Stimulated activated CD8-positive, alpha-beta memory T cell treated with anti-CD3 and anti-CD28 coated beads, Interleukin-15, amount 100 ng/mL, for 1 hour (primary cell): ENCODE measurements around the gene RCL1.

Source experiments
- DNase-seq: peaks from one replicate; pipeline ENCODE4 v3.0.0-alpha.2; 2020; ENCODE audit warnings: low read depth

RCL1 gene

DNA sequence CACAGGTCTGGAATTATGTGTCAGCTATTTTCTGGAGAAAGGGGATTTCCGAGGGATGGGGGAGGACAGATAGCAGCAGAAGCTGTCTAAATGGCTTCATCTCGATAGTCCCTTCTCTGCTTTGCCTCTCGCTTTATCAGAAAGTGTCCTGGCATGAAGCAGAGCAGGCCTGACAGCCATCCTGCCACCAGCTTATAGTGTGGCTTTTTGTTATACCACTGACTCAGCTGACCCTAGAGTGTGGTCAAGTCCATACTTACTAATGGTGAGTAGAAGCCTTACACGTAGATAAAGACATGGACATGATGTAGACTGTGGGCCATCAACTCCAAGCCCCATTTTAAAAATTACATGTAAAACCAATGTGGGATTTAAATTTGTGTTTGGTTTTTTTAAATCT, 50.0 kb downstream of the RCL1 start:
- DNase-seq = no peak

DNA sequence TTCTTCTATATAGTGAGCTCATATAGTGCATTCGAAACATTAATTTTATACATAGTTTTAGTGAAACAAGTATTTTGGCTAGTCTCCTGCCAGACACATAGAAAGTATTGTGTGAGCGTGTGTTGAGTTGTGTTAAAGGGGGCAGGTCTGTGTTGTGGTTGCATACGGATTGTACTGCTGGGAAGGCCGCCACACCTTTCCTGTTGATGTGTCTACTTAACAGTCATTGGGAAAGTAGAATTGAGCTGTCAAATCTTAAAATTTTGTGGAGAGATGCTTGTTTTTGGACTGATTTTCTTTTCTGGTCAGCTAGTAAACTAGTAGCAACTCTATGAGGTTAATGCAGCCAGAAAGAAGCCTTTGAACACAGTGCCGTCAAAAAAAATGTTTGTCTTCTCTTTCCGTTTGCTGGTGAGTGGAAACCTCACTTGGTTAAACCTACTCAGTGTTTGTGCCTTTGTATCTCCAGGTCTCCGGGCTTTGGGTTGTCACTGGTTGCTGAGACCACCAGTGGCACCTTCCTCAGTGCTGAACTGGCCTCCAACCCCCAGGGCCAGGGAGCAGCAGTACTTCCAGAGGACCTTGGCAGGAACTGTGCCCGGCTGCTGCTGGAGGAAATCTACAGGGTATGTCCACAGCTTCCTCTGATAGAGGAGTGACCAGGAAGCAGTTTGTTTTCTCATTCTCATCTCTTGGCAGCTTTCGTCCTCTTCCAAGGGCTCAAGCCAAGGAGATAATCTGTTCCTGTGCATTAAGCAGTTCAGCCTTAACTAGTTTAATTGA, 51.5 kb downstream of the RCL1 start:
- DNase-seq = no peak

DNA sequence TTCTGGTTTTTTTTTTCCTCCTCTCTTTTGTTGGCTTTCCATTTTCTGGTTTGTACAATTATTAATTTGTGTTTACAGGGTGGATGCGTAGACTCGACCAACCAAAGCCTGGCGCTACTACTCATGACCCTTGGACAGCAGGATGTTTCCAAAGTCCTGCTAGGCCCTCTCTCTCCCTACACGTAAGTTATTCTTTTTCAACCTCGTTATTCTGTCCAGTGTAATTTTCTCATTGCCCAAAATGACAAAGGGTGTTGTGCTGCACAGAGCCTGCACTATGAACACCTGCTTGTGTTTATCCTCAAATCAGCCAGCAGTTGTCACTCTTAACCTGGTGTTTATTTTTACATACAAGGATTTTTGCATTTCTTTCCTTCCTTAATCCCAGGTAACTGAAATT, 56.6 kb downstream of the RCL1 start:
- no peak for DNase-seq

DNA sequence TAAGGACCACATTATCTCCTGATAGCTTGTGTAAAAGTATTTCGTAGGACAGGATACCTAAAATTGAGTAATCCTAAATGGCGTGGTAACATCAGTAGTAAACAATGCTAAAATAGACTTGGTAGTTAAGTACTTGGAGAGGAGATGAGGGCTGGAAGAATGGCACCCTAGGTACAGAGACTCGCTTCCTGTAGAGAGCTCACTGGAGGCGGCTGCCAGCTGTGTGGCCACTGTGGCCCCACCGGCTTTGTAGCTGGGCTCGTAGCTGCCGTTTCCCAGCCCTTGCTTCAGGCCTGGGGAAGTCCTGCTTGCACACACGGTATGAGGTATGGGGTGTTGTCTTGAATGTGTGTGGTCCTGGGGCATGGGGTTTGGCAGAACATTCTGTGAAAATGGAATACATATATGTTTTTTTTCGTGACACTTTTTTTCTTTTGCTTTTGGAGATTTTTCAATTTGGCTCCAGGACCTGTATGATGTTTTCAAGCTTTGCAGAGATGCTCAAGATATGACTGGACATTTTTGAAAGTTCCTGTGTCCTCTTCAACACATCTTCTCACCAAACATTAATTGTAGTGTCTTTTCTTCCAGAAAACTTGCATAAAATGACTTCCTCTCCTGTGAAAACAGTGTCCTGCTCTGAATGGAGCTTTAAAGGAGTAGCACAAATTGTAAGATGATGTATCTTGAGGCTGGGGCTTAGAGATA, 58.0 kb downstream of the RCL1 start:
- DNase-seq = no peak

DNA sequence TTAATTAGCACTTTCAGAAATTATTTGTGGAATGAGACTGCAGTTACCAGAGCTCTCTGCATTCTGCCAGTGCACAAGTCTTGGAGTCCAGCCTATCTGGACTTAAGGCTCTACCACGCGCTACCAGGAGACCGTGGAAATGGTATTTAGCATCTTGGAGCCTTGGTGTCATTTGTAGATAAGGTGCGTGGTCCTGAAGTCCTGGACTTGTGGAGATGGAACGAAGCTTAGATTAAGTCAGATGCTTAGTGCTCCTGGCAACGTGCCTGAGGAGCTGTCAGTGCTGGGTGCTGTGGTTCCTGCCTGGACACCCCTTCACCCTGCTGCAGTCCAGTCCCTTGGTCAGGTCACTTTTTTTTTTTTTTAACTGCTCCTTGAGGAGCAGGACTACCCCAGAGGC, 59.7 kb downstream of the RCL1 start:
- DNase-seq = no peak

DNA sequence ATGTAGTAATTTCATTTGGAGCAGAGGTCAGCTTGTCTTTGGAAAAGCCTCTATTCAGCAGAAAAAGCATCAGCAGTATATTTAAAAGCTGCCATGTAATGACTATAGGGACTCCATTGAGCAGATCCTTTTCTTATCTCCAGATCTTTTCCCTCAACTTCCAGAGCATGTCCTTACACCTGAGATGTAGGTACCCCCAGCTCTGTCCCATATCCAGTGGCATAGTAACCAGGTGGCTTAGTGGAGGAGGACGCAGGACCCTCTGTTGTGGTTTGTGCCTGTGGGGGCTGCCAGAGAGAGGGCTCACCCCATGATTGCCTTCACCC, 61.5 kb downstream of the RCL1 start:
- no peak for DNase-seq

DNA sequence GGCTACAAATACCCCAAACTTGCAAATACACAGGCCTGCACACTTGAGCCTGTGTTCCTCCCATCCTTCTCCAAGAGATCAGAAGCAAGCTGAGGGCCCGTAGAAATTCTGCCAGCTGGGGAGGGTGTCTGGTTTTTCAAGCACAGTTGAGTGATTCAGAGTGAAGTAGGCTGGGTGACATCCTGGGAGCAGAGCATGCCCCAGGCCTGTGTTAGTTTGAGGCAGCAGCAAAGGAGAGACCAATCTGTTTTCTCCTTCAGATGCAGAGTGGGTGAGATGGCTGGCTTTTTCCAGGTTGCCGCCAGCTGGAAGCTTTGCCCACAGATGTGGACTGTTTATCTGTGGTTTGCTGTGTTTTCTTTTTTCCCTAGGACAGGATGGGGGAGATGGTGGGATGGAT, 63.1 kb downstream of the RCL1 start:
- no peak for DNase-seq

DNA sequence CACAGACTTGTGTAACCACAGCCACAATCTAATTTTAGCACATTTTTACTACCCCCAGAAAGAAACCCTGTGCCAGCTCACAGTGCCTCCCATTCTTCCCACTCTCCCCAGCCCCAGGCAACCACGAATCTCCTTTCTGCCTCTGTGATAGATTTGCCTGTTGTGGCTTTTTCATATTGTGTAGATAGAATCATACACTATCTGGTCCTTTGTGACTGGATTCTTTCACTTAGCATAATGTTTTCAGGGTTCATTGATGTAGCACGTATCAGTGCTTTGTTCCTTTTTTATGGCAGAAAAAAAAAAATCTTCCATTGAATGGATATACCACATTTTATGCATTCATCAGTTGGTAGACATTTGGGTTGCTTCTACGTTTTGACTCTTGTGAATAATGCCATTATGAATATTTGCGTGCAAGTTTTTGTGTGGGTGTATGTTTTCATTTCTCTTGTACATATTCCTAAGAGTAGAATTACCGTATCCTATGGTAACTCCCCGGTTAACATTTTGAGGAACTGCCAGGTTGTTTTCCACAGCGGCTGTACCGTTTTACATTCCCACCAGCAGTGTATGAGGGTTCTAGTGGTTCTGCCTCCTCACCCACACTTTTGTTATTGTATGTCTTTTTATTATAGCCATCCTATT, 64.5 kb downstream of the RCL1 start:
- DNase-seq = no peak

DNA sequence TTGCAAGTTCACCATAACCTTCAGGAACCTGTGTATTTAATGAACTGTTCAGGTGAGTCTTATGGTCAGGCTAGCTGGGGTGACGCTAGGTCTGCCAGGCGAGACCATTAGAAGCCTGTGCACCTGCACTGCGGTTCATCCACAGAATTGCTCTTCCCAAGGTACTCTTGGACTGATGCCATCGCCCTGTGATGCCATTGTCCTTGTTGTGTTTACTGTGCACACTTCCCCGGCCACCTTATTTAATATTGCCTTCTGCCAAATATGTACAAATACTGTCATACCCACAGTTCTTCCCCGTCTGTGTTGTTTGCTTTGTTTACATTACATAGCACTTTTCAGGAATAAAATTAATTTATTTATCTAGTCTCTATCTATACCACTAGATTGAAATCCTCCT, 66.3 kb downstream of the RCL1 start:
- no peak for DNase-seq

DNA sequence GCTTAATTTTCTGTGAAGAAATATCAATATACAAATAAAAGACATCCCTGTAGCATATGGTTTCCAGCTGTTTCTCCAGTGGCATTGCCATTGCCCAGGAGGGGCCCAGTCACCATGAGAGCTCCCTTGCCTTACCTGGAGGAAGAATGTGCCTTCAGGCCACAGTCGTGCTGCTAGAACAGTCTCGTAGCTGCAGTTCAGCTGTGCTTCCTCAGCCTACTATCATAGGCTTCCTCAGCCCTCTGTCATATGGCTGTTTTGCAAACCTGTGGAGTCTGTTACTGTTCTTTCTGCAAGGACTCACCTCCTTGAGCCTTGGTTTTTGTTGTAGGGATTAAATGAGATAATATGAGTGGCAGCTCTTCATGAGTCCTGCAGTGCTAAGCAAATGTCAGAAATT, 67.6 kb downstream of the RCL1 start:
- no peak for DNase-seq

DNA sequence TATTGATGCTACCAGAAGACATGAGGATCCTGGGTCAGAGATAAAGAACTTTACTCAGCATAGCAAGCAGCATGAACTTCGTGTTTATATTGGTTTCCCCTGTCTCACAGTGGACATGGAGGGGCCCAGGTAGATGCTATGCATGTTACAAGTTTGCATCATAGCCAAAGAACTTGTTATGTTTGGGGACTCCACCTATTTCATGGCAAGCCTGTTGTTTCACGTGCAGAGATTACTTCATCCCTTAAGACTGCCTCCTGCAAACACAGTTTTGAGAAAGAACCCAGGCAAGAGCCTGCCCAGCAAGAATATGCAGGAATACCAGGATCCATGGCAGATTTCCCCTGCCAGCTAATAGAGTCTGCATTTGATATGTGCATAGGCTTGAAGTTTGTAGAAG, 68.4 kb downstream of the RCL1 start:
- no peak for DNase-seq

DNA sequence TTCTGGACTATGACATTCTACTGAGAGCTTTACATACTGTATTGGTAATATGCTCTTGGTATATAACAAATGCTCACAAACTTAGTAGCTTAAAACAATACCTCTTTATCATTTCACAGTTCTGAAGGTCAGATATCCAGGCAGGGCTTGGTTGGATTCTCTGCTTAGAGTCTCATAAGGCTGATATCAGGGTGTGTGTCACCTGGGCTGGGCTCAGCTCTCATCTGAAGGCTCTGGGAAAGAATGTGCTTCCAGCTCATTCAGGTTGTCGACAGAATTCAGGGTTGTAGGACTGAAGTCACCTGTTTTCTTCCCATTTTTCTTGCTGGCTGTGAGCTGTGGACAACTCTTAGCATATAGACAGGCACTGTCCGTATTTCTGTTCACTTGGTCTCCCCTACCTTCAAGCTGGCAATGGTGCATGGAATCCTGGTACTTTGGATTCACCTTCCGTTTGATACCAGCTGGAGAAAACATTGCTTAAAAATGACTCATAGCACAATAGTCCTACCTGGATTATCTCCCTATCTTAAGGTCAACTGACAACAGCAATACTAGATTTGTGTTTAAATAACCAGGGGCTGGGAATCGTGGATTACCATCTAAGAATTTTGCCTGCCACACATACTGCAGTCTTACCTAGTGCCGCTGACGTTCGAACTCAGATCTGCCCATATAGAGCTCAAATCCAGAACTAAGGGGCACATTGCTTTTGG, 69.2 kb downstream of the RCL1 start:
- DNase-seq = no peak

DNA sequence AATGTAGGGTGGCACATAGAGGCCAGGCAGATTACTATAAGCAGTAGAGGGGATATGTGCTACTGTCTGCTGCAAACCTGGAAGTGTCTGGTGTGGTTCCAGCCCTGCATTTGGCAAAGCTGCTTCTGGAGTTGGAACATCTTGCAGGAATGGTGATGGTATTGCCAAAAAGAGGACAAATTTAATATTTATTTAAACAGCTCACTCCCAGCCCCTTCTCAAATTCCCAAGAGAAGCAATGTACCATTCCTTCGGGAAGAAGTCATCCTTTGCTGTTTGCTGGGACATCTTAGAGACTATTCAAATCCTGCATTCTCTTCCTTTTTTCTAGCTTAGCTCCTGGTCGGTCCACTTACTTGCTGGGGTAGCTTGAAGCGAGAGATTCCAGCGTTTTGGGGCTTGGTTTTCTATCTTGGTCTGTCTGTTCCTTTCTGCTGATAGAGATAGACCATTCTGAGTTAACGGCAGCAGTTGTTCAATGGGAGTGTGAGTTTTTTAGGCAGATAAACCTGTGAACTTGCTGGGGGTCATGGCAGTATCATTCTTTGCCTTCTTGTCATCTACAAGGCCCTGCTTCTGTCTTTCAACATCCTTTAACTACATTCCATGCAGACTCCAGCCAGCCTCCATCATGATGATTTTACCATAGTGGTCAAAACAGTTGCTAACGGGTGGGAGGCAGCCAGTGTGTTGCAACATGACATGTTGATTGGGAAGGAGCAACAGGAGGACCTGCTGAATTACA, 69.9 kb downstream of the RCL1 start:
- DNase-seq = no peak

DNA sequence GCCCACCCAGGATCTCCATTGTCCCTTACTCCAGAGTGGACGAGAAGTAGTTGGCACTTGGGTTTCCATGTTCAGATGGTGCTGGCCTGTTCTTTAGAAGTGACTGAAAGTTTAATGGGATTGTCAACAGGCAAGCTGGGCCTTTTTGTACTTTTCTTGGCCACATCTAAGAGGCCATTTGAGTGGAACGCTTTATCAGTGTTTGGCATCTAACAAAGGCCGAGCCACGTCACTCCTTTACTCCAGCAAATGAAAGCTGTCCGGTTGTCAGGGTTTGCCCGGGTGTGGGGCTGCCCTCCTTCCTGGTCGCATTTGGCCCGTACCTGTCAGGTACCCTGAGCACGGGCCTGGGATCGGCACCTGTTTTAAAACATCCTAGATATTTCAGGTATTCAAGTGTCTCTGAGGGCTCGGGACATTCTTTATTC, 71.5 kb downstream of the RCL1 start:
- DNase-seq = no peak

DNA sequence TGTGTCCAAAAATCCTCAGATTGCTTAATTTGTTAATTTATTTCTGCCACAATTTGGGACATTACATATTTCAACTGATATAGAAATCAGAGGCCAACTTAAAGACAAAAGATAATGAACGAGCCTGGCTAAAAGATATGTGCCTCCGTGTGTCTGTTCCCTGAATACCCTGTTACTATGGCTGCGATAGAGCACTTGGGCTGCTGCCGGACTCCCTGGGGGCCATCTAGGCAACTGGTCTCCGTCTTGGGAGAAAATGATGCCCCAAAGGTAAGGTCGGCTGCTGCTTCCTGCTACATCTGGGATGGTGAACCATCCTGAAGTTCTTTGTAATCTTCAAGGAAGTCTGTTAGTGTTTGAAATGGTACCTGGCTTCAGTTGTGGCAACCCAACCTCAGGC, 72.0 kb downstream of the RCL1 start:
- no peak for DNase-seq

DNA sequence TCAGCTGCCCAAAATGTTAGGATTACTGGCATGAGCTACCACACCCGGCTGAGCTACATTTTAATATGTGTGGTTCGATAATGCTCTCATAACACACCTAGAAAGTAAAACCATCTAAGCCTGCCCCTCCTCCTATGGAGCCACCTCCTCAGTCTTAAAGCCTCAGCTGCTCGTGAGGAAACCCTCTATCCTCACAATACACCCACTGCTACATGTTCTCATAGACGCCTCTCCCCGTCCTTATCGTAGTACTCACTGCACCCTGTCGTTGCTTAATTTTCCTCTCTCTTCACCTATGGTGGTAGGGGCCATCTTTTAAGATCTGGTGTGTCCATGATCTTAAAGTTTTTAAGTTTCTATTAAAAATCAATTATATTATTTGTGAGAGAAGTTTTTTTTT, 72.9 kb downstream of the RCL1 start:
- no peak for DNase-seq

DNA sequence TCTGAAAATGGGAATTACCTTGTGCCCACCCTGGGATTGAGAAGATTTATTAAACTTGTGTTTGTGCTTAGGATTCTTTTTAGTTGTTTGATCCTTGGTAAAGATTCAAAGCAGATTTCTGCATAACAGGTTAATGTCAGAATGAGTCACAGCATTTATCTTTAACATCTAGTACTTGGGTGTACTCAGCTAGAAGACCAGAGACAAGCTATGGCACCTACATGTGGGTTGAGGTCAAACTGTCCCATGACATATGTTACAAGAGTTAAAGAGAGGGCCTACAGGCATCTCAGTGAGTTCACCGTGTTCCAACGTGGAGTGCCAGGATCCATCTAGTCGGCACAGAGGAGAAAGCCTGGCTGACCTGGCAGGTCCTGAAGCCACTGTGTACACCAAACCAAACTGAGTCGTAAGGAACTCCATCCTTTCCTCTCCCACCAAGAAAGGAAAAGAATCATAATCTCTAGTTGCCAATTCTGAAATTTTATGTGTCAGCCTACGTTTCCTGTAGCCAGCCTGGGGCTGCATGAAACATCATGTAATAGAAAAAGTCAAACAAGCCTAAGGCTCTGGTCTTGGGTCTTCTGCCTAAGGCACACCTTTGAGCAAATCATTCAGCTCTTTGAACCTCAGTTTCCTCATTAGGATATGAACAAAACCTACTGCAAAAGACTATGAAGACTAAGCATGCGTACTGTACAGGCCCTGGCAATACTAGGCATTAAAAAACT, 73.7 kb downstream of the RCL1 start:
- no peak for DNase-seq

DNA sequence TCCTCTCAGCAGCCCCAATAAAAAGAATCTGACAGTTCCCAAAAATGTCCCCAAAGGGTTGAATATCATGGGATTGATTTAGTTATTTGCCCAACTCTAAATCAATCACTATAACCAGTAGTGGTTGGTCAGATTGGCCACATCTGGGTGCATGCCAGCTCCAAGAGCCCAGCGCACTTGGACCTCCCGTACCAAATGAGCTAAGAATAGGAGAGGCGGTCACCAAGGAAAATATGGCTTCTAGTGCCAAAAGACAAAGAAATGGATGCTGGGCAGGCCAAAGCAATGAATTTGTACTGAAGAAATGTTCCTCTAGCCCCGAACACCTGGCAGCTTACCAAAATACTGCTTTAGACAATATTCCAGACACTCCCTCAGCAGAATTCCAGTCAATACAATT, 80.3 kb downstream of the RCL1 start:
- DNase-seq = no peak

DNA sequence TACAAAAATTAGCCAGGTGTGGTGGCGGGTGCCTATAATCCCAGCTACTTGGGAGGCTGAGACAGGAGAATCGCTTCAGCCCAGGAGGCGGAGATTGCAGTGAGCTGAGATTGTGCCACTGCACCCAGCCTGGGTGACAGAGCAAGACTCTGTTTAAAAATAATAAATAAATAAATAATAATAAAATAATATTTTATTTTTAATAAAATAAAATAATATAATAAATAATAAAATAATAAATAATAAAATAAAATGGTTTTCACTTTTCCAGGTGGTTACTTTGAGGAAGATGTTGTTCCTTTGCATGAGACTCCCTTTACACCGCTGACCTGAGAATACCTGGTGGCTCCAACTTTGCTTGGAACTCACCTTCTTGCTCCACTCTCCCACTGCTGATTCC, 82.8 kb downstream of the RCL1 start:
- DNase-seq = no peak

DNA sequence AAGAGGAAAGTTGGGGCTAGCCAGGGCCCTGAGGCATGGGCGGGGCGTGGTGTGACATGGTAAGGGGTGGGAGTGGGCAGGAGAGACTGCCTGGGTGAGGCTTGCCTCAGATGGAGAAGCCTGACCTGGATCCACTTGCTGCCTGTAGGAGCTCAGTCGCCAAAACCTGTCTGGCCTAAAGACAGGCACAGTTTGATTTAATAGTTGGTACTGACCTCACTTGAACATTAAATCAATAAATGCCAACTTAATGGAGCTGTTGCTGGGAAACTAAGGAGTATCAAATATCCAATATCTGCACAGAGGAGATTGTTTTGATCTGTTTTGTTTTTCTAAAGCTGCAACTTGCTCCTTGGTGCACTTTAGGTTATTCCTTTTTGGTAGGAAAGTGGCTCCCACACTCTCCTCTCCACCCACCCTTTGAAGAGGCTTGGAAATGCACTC, 86.4 kb downstream of the RCL1 start:
- no peak for DNase-seq

DNA sequence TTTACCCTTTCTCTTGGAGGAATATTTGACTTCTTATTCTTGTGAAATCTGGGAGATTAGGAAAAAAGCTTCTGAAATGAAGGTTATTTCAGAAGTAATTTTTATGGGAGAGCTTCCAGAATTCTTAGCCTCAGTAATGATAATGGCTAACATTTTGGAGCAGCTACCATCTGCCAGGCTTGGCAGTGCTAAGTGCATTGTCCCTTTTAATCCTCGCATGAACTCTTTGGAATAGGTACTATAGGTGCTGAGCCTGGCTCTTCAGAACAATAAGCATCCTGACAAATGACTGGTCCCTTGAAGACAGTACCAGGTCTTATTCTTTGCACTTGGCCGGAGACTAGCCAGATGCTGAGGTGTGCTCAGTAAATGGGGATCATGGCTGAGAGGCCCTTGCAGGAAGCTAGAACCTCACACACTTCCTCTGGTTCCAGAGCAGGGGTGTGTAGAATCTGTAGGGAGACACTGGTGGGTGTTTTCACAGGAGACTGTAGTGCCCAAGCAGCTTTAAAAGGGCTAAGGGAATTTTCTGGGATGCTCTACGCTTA, 90.7 kb downstream of the RCL1 start:
- DNase-seq = no peak
